ENCODE data around the gene CORO2A.

GRCh38 chr9:98228392-98229089 is 36.1 kb upstream of the CORO2A start:
- TF ChIP-seq, protein P1, sequence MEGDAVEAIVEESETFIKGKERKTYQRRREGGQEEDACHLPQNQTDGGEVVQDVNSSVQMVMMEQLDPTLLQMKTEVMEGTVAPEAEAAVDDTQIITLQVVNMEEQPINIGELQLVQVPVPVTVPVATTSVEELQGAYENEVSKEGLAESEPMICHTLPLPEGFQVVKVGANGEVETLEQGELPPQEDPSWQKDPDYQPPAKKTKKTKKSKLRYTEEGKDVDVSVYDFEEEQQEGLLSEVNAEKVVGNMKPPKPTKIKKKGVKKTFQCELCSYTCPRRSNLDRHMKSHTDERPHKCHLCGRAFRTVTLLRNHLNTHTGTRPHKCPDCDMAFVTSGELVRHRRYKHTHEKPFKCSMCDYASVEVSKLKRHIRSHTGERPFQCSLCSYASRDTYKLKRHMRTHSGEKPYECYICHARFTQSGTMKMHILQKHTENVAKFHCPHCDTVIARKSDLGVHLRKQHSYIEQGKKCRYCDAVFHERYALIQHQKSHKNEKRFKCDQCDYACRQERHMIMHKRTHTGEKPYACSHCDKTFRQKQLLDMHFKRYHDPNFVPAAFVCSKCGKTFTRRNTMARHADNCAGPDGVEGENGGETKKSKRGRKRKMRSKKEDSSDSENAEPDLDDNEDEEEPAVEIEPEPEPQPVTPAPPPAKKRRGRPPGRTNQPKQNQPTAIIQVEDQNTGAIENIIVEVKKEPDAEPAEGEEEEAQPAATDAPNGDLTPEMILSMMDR (IDR thresholded peaks at IDR 0.05): no peak
- no peak for TF ChIP-seq POLR2A (IDR thresholded peaks at IDR 0.05)

All from heart left ventricle (tissue), 13 donors.